HG03280 (cell line): ENCODE results near the gene CAND2.
"Not testable (repeated sequence)": the region's sequence is repeated elsewhere in the genome, so short reads cannot be mapped to it uniquely, and the experiment has no call there.

Source experiments
- ATAC-seq: cut with Tn5 transposase; IDR thresholded peaks from one replicate; pipeline ENCODE4 v1.9.1; 2021; ENCODE audit warnings: mild to moderate bottlenecking, moderate library complexity; ENCODE audit not compliant: unreplicated experiment

CAND2 gene

DNA sequence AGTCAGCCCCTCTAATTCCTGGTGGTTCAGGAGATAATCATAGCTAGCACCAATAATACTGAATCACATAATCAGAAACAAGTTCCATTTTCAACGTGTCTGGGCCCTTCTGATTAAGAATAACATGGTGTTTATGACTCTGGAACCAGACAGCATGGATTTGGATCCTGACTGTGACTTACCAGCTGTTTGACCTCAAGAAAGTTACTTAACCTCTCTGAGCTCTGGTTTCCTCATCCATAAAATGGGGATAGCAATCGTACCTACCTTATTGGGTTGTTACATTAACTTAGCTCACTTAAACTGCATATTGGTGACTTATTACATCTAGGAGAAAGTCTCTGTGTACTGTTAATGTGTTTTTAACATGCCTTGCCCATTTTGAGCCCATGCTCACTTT lies 26.7 kb upstream of the CAND2 start:
- ATAC-seq, result no peak

DNA sequence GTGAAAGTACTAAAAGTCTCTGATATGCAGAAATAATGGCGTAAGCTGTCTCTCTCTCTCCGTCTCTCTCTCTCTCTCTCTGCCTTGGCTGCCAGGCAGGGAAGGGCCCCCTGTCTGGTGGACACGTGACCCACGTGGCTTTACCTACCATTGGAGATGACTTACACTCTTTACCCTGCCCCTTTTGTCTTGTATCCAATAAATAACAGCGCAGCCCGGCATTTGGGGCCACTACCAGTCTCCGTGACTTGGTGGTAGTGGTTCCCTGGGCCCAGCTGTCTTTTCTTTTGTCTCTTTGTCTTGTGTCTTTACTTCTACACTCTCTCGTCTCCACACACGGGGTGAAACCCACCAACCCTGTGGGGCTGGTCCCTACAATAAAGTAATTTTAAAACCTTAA lies 25.2 kb upstream of the CAND2 start:
- no peak for ATAC-seq

DNA sequence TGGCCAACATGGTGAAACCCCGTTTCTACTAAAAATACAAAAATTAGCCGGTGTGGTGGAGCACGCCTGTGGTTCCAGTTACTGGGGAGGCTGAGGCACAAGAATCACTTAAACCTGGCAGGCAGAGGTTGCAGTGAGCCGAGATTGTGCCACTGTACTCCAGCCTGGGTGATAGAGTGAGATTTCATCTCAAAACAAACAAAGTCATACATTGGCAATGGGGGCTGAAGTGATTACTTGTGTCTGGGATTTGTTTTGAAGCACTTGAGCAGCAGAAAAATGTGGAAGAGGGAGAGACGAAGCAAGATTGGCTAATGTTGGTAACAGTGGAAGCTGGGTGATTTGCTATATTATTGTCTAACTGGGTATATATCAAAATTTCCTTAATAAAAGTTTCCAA lies 24.0 kb upstream of the CAND2 start:
- no peak for ATAC-seq

DNA sequence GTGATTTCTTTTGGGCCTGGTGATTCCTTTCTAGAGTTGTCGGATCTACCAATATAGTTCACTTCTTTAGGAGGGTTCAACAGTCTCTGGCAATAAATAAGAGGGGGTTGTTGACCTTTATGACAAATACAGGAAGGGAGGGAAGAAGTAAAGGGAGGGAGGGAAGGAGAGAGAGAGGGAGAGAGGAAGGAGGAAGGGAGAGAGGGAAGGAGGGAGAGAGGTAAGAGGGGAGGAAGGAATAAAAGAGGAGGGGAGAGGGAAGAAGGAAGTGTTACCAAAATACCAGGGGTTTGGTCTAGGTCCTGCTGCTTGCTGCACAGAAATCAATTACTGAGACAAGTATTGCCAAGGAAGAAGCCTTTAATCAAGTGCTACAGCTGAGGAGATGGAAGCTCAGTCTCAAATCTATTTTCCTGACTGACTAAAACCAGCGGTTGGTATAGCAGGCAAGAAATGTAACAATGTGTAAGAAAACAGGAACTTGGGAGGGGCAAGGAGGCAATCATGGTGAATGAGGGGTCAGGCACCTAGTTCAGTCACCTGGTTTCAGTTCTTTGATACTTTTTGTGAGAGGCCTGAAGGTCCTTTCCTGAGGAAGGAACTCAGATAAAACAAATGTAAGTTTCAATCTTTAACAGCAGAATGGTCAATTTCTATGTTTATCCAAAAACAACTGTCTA lies 23.3 kb upstream of the CAND2 start:
- no peak for ATAC-seq

DNA sequence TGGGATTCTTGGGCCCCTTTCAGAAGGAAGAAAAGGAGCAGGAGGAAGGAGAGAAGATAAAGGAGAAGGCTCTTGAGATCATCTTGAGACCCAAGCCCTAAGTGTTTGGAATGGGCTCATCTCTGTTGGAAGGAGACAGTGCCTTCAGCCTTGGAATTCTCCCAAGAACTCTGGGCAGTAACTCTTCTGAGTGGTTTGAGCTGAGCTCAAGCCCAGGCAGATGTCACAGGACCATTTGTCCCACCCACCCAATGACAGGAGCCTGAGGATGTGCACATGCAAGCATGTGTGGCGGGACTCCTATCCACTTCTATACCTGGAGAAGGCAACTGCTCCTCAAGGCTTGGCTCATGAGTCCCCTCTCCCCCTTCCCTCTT lies 22.8 kb upstream of the CAND2 start:
- no peak for ATAC-seq

DNA sequence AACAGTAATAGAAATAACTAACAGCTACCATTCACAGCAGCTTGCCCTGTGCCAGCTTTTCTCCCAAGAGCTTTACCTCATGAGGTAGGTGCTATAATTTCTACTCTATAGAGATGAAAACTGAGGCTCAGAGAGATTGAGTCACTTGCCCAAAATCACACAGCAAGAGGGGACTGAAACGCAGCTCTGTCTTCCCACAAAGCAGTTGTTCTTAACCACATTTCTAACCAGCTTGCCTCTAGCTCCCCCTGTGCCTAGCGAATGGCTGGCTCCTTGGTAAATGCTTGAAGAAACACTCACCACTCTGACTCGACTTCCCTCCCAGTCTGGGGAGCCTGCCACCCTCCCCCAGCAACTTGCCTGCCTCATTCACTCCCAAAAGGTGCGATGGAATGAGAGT lies 21.9 kb upstream of the CAND2 start:
- ATAC-seq, result no peak

DNA sequence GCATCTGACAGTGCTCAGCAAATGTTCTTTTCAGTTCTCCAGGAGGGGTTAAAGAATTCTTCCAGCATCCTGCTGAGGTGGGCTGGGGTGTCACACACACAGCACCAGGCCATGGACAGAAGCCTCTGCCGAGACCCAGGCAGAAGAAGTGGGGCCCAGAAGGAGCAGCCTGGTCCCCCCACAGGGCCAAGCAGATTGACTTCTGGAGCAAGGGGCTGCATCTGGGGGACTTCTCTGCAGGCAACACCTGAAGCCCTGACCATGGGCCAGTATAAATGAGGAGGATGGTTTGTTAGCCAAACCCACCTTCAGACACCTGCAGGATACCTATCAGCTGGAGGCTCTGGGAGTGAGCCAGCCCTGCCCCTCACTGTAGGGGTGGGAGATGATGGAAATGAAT lies 21.3 kb upstream of the CAND2 start:
- ATAC-seq, result no peak

DNA sequence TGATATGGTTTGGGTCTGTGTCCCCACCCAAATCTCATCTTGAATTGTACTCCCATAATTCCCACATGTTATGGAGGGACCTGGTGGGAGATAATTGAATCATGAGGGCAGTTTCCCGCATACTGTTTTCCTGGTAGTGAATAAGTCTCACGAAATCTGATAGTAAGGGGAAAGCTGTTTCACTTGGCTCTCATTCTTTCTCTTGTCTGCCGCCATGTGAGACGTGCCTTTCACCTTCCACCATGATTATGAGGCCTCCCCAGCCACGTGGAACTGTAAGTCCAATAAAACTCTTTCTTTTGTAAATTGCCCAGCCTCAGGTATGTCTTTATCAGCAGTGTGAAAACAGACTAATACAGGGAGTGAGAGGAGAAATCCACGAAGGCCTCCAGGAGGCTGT lies 20.5 kb upstream of the CAND2 start:
- ATAC-seq, result not testable (repeated sequence)

DNA sequence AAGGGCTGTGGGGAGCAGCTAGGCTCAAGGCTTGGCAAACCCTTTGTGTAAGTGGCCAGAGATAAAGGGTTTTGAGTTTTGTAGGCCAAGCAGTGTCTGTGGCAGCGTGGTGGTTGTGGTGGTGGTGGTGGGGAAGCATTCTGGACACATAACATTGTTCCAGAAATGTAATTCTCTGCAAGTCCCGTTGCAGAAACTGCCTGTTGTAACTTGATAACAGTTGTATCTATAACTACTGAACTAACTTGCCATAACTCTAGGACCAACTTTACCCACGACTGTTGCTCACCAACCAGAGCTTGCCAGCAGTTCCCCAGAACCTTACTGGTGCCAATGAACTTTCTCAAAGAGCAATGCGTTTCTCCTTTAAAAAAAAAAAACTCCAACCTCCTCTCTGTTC lies 19.3 kb upstream of the CAND2 start:
- ATAC-seq, result no peak

DNA sequence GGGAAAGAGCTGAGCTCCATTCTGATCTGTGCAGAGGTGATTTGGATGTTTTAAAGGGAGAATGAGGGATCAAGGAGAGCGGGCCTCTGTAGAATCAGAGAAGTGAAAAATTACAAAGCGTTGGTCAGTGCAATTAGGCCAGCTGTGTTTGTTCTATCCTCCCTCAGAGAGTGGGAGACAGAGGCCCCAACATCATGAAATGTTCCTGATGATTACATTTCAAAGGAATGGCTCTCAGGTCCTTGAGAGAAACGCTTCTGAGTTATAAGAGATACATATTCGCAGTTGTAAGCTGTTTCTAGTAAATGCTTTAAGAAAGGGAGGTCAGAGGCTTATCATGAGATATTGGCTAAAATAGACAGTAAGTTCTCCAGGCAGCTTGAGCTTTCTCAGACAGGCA lies 15.7 kb upstream of the CAND2 start:
- no peak for ATAC-seq

DNA sequence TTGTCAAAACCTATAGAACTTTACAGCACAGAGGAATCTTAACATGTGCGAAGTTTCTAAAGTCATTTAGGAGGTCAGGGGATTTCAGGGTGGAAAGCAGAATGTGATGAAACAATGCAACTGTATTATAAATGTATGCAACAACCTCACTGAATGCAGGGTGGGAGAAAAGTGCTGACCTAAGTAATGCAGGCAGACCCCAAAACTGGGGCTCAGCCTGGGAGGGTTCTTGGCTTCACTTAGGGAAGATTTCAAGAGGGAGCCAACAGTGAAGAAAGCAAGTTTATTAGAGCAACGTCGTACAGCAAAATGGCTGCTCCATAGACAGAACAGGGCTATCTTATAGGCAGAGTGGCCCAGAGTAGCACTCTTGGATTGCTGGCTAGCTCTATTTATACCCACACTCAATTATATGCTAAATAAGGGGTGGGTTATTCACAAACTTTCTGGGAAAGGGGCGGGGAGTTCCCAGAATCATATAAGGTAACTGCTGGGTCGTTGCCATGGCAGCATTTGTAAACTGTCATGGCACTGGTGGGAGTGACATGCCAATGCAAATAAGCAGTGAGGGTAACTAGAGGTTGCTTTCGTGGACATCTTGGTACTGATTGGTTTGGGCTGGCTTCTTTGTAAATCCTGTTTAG lies 14.2 kb upstream of the CAND2 start:
- ATAC-seq, result no peak

DNA sequence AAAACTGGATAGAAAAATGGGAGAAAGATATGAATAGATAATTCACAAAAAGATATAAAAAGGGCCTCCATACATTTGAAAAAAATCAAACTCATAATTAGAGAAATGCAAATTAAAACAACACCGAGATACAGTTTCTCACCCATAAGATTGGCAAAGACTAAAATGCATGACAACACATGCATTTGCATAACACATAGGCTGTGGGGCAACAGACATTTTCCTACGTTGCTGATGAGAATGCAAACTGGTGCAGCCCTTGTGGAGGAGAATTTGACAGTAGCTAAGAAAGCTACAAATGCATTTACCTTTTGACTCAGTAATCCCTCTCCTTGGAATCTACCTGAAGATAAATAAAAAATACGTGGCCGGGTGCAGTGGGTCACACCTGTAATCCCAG lies 11.4 kb upstream of the CAND2 start:
- no peak for ATAC-seq

DNA sequence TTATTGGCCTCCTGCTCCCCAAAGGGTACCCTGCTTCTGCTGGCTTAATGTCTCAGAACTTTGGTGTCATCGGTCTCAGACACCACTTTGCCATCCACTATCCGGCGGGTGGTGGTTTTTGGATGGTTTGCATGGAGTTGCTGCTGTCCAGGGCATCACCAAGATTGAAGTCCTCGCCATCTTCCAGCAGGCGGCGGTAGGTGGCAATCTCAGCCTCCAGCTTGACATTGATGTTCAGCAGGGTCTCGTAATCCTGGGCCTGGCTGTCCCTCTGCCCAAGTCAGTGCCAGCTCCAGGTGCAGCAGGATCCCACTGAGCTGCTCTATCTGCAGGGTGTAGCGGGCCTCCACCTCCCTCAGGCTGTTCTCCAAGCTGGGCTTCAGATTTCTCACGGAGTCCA lies 9.1 kb upstream of the CAND2 start:
- ATAC-seq, result not testable (repeated sequence)

DNA sequence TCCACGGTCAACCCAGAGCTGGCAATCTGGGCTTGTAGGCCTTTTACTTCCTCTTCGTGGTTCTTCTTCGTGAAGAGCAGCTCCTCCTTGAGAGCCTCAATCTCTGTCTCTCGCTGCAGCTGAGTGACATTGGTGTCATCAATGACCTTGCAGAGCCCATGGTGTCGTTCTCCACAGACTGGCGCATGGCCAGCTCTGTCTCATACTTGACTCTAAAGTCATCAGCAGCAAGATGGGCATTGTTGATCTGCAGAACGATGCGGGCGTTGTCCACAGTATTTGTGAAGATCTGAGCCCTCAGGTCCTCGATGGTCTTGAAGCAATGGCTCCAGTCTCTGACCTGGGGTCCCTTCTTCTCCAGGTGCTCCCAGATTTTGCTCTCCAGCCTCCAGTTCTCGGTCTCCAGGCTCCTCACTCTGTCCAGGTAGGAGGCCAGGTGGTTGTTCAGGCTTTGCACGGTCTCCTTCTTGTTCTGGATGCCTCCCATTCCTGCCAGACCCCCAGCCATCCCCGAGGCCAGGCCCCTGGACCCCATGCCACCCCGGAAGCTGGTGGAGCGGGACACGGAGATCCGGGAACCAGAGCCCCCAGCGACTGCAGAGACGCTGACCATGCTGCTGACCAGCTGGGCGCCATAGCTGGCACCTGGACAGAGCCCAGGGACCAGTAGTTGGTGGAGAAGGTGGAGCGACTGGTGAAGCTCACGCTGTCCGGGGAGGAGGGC lies 8.4 kb upstream of the CAND2 start:
- not testable (repeated sequence) for ATAC-seq

DNA sequence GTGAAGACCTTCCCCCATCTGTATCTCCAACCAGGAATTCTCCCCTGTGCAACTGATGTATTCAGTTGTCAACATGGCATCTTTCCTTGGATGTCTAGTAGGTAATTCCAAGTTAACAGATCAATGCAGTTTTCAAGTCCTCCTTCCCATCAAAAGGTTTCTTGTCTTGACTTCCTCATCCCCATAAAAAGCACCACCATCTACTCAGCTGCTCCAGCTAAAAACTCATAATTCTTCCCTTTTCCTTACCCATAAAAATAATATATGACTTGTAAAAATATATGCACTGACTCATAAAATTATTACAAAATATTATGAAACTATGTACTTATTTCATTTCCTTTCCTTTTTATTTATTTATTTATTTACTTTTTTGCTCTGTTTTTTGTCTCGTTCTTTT lies 5.0 kb upstream of the CAND2 start:
- ATAC-seq, result no peak

DNA sequence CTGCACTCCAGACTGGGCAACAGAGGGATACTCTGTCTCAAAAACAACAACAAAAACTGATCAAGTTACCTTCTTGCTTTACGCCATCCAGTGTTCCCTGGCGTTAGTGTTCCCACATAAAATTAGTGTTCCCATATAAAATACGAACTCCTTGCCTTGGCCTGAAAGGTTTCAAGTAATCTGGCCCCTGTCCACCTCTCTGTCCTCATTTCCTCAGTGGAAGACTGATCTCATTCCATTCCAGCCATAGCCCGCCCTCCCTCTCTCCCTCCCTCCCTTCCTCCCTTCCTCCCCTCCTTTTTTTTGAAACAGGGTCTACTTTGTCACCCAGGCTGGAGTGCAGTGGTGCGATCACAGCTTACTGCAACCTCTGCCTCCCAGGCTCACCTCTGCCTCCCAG lies 2.8 kb upstream of the CAND2 start:
- no peak for ATAC-seq

DNA sequence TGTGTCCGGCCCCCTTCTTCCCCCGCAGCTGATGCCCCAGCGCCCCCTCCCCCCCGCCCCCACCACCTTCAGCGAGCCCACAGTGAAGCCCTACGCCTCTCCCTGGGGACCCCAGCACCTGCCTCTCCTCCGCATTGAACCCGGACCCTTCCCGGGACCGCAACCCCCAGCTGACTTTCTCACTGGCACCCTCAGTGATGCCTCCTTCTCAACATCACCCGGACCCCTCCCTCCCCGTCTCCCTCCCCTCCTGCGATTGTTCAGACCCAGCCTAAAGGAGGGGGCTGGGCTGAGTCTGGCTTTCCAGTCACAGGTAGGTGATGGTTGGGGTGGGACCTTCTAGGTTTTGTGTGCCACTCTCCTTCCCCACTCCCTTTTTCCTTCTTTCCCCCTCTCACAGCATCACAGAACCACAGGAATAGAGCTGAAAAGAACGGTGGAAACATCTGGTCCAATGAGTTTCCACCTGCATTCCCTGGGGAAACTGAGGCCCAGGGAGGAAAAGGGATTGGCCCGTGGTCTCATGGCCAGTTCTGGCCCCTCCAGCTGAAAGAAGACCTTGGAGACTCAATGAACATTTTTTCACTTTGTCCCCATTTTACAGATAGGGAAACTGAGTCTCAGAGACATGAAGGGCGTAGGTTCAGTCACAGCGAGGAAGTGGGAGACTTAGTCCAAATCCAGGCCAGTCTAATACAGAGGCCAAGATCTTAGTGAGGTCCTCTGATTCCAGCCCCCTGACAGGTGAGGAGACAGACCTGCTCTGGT lies 828 bp downstream of the CAND2 start:
- no peak for ATAC-seq

DNA sequence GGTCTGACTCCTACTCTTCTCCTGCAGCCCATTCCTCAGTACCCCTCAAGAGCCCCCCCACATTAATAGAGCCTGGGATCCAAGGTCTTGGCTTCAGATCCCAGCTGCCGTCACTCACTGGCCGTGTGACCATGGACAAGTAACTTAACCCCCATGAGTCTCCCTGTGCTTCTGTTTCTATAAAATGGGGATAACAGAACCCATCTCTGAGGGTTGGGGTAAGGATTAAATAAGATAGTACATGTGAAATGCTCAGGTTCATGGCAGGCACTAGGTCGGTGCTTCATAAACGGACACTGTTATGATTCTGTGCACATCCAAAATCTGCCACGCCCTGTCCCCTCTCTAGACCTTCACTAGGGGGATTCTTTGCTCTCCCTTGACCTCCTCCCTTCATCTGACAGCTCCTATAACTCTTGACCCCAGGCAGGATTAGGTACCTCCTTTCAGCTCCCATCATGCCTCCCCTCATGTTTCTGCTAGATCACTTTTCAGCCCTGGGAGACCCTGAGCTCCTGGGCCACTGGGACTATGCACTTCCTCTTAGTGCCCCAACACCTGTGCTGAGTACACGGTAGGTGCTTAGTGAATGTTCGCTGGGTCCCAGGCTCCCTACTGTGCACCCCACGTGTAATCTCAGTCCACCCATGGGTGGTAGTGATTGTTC lies 1.5 kb downstream of the CAND2 start:
- no peak for ATAC-seq

DNA sequence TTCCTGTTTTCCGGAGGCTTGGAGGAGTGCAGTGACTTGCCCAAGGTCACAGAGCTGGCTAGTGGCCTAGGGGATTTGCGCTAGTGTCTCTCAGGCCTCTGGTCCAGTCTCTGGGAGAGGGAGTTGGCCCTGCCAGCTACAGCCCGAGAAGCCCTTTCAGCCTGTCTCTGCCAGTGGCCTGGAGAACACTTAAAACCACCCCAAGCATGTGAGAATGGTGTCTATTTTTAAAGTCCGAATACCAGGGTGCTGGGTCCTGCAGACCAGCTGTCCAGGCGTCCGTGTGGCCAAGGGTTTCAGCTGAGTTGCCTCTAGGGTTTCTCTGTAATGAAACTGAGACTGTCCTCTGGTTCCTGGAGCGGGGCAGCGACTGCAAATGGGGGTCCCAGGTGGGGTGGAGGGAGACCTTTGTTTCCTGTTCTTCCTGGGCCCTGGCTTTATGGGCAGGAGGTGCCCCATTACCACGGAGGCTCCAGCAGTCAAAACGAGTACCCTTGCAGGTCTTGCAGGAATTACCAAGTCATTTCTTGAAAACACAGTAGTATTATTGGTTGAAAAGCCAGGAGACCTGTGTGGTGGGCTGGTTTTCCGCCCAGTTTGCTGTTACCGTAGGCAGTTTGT lies 2.2 kb downstream of the CAND2 start:
- ATAC-seq, result no peak

DNA sequence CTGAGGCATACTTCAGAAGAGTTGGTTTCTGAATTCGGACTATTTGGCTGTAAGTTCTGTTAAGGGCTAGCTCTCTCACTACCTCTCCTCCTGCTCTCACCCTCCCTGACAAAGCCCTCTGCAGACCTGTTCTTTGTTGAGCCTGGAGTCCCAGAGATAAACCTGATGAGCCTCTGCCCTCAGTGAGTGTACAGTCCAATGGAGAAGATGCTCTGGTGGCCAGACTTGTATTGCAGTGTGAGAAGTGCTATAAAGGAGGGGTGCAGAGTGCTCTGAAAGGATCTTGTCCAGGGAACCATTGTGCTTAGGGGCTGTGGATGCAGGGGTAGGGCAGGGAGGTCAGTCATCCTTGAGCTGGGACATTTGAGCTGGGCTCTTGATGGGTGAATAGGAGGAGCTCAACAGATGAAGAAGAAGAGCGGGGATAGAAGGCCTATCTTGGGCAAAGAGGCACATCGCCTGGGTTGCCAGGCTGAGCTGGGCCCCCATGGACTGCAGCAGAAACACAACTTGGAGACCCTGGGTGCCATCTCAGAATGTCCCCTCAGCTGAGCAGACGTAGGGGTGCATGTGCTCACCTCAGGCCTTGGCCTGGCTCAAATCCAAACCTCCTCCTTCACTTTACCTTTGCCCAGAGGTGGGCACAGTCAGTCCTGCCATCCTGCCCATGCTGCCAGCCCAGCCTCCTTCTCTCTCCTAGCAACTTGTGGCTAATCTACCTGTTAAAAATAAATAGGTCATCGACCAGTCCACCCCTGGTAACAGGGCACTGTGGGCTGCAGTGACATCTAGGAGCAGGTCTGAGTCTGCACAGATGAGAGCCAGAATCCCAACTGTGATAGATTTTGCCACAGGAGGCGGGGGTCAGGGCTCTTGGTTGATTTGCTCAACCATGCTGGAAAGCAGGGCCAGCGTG lies 3.3 kb downstream of the CAND2 start:
- ATAC-seq, result no peak
